CD4-positive, alpha-beta T cell (primary cell): Measurements from ENCODE around the gene PTPRM. TPM values are rescaled to one million over a fixed set of nuclear protein-coding genes. Genes with fewer than 3 reads are reported as not detected.

Experiments used
- ATAC-seq: fragments of 200-7000 bp; cut with Tn5 transposase; one replicate; pipeline ENCODE4 v1.10.0; 2022; ENCODE audit warnings: mild to moderate bottlenecking; ENCODE audit not compliant: poor library complexity
- CTCF ChIA-PET: fragments of 350-600 bp; sonication (Branson Sonifier 250); formaldehyde crosslinking; loops from one replicate; lab custom pipeline; 2021; ENCODE audit warnings: antibody characterized with exemption, inconsistent platforms; lab: Charles Lee
- POLR2A ChIA-PET: fragments of 350-600 bp; sonication (Branson Sonifier 250); formaldehyde crosslinking; loops from one replicate; lab custom pipeline; 2021; ENCODE audit warnings: antibody characterized with exemption, inconsistent platforms; lab: Charles Lee
- DNase-seq, 14 experiments: peaks; one replicate each; pipeline ENCODE4 v3.0.0-alpha.2; 2013 to 2020; ENCODE audit warnings: mixed read lengths in 2 of 14
- H3K27ac ChIP-seq, 2 donors: one replicate each; pipeline versions ENCODE4 v1.5.1 to v1.7.0; 2013; ENCODE audit warnings: low read length in 2 of 2, low read depth in 1 of 2, mild to moderate bottlenecking in 1 of 2
- H3K27me3 ChIP-seq, 2 experiments: 1 replicate in 1 of 2; 2 replicates in 1 of 2; pipeline versions ENCODE4 v1.6.1 to v1.7.0; 2013; ENCODE audit warnings: low read length in 2 of 2, control low read depth in 1 of 2, mild to moderate bottlenecking in 1 of 2, moderate library complexity in 1 of 2; ENCODE audit not compliant: insufficient read depth in 2 of 2, control insufficient read depth in 1 of 2
- H3K36me3 ChIP-seq: one replicate; pipeline ENCODE4 v1.6.1; 2013; ENCODE audit warnings: low read length, control low read depth; ENCODE audit not compliant: insufficient read depth
- H3K4me1 ChIP-seq: one replicate; pipeline ENCODE4 v1.6.1; 2013; ENCODE audit warnings: low read length, control low read depth; ENCODE audit not compliant: insufficient read depth
- H3K4me3 ChIP-seq: one replicate; pipeline ENCODE4 v1.5.1; 2013; ENCODE audit warnings: mild to moderate bottlenecking, low read length, moderate library complexity
- H3K9me3 ChIP-seq, 2 experiments: 1 replicate in 1 of 2; 2 replicates in 1 of 2; pipeline versions ENCODE4 v1.6.1 to v1.7.0; 2013; ENCODE audit warnings: low read length in 2 of 2, mild to moderate bottlenecking in 2 of 2, control low read depth in 1 of 2, moderate library complexity in 1 of 2; ENCODE audit not compliant: control insufficient read depth in 1 of 2, insufficient read depth in 1 of 2
- H3K27ac Mint-ChIP-seq: one replicate; pipeline ENCODE4 v1.8.0; 2020; ENCODE audit warnings: mixed read lengths
- H3K27me3 Mint-ChIP-seq: one replicate; pipeline ENCODE4 v1.8.0; 2021; ENCODE audit warnings: mixed read lengths
- H3K36me3 Mint-ChIP-seq: one replicate; pipeline ENCODE4 v1.8.0; 2021; ENCODE audit warnings: low read depth, mixed read lengths
- H3K4me1 Mint-ChIP-seq: one replicate; pipeline ENCODE4 v1.8.0; 2021; ENCODE audit warnings: low read depth, mixed read lengths
- H3K4me3 Mint-ChIP-seq: one replicate; pipeline ENCODE4 v1.8.0; 2020; ENCODE audit warnings: mild to moderate bottlenecking, mixed read lengths
- H3K9me3 Mint-ChIP-seq: one replicate; pipeline ENCODE4 v1.8.0; 2020; ENCODE audit warnings: mixed read lengths
- CTCF ChIP-seq: fragments of 200-600 bp; IDR thresholded peaks from one replicate; pipeline ENCODE4 v1.8.0; 2022; ENCODE audit warnings: antibody characterized with exemption, mild to moderate bottlenecking
- intact Hi-C, 2 experiments: fragments of 100-400 bp; cut with DNase I in 1 of 2; cut with micrococcal nuclease in 1 of 2; formaldehyde crosslinking; loops; one replicate each; pipeline versions ENCODE4 v1.15.1 to v1.9.0; 2023 to 2025; cut with DNase I, micrococcal nuclease
- total RNA-seq, 174 experiments: library from RNA in 2 of 174; stranded (reverse) in 2 of 174; gene quantifications; one replicate each; pipeline ENCODE4 v1.2.3 and lab custom pipeline; 2021 to 2026

Gene PTPRM
- total RNA-seq, 2 experiments from 2014 or later, result 21.7 to 21.9 TPM

GRCh38 chr18:7812431-7813063 lies 245.4 kb downstream of the PTPRM start:
- H3K36me3 ChIP-seq, result no peaks in the 10 kb centered on the region
- CTCF ChIA-PET, result no interaction called here
- no peaks in the 10 kb centered on the region for H3K4me1 Mint-ChIP-seq
- H3K27ac Mint-ChIP-seq, result no peak overlapping the region
- H3K4me1 ChIP-seq, result no peaks in the 10 kb centered on the region
- H3K4me3 ChIP-seq, result no peak overlapping the region
- no peak for DNase-seq
- H3K27me3 Mint-ChIP-seq, result no peaks in the 10 kb centered on the region
- POLR2A ChIA-PET, result no interaction called here
- peaks cover 7 to 14% of the 10 kb centered on the region in 2 experiments for H3K9me3 ChIP-seq
- H3K4me3 Mint-ChIP-seq, result no peak overlapping the region
- no peak for ATAC-seq
- H3K9me3 Mint-ChIP-seq, result peaks cover 7% of the 10 kb centered on the region
- H3K27ac ChIP-seq, result no peak overlapping the region
- no peak for TF ChIP-seq CTCF
- H3K27me3 ChIP-seq, result no peaks in the 10 kb centered on the region
- intact Hi-C loops, result no loop called here
- no peaks in the 10 kb centered on the region for H3K36me3 Mint-ChIP-seq

- intact Hi-C loops, result no loop called here
- H3K27me3 ChIP-seq, result no peaks in the 10 kb centered on the region
- DNase-seq, result no peak
- ChIA-PET POLR2A (no interaction called here), CTCF (no interaction called here)
- no peak overlapping the region for H3K27ac ChIP-seq
- no peak for ATAC-seq
- H3K4me3 ChIP-seq, result no peak overlapping the region
- Mint-ChIP-seq H3K36me3 (no peaks in the 10 kb centered on the region), H3K4me1 (no peaks in the 10 kb centered on the region), H3K4me3 (no peak overlapping the region), H3K27me3 (no peaks in the 10 kb centered on the region), H3K9me3 (peaks cover 7% of the 10 kb centered on the region), H3K27ac (no peak overlapping the region)
- no peak for TF ChIP-seq CTCF
- H3K4me1 ChIP-seq, result no peaks in the 10 kb centered on the region
- peaks cover 7 to 14% of the 10 kb centered on the region in 2 experiments for H3K9me3 ChIP-seq
- H3K36me3 ChIP-seq, result no peaks in the 10 kb centered on the region
These were observed 246.0 kb downstream of the PTPRM start for GRCh38 chr18:7813131-7813530.

GRCh38 chr18:7814754-7815315 lies 247.7 kb downstream of the PTPRM start:
- CTCF ChIA-PET, result no interaction called here
- no peak overlapping the region for H3K27ac ChIP-seq
- ATAC-seq (no peak), DNase-seq (no peak)
- no peak for TF ChIP-seq CTCF
- H3K4me1 ChIP-seq, result no peaks in the 10 kb centered on the region
- H3K4me1 Mint-ChIP-seq, result no peaks in the 10 kb centered on the region
- no peak overlapping the region for H3K4me3 ChIP-seq
- peaks cover 7% of the 10 kb centered on the region for H3K9me3 Mint-ChIP-seq
- H3K27me3 Mint-ChIP-seq, result no peaks in the 10 kb centered on the region
- no peaks in the 10 kb centered on the region for H3K36me3 ChIP-seq
- intact Hi-C loops, result no loop called here
- no peak overlapping the region for H3K27ac Mint-ChIP-seq
- H3K9me3 ChIP-seq, result peaks cover 7 to 14% of the 10 kb centered on the region in 2 experiments
- H3K36me3 Mint-ChIP-seq, result no peaks in the 10 kb centered on the region
- POLR2A ChIA-PET, result no interaction called here
- H3K27me3 ChIP-seq, result no peaks in the 10 kb centered on the region
- no peak overlapping the region for H3K4me3 Mint-ChIP-seq
